HG03354 (cell line): Measurements from ENCODE around the gene MSL2.

Experiments used
- ATAC-seq: cut with Tn5 transposase; IDR thresholded peaks from one replicate; pipeline ENCODE4 v1.9.1; 2021; ENCODE audit warnings: mild to moderate bottlenecking; ENCODE audit not compliant: unreplicated experiment, poor library complexity, severe bottlenecking

MSL2 gene

DNA sequence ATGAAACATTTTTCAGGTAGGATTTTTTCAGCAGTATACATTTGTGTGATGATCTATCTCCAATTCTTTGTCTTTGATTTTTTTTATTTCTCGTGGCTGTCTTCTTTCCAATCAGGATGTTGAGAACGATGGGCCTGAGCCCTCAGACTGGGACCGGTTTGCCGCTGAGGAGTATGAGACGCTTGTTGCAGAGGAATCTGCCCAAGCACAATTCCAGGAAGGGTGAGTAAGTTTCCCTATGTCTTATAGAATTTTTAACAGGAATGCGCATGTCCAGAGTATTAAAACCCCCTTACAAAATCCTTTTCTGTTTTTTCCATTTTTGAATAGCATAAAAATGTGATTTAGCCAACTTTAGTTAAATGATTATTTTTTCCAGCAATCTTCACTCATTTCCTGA, 90.0 kb downstream of the MSL2 start:
- ATAC-seq, result no peak

DNA sequence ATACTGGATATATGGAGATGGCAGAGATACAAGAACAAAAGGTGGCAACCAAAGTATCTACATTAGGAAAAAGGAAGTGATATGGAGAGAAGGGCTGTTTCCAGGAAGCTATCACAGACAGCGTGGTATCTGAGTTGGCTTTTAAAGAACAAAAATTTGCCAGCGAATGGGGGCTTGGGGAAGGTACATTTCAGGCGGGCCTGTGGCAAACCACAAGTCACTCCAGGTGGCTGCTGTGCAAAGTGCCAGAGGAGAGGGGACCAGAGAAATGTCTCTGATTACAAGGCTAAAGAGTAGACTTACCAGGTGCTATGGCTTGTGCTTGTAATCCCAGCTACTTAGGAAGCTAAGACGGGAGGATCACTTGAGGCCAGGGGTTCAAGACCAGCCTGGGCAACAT, 91.1 kb downstream of the MSL2 start:
- no peak for ATAC-seq
